PC-9 (cell line): ENCODE data around the gene SGSH. TPM values are rescaled to one million over a fixed set of nuclear protein-coding genes. Genes with fewer than 3 reads are reported as not detected.

Experiments
- BruUV-seq: library from RNA; stranded (reverse); fragments of 400-500 nt; replicated peaks from 2 replicates; lab custom pipeline; 2021; lab: Mats Ljungman, UMichigan
- CTCF ChIA-PET: fragments of 300-600 bp; sonication (Branson Sonifier 250); formaldehyde crosslinking; loops from one replicate; lab custom pipeline; 2022; ENCODE audit warnings: antibody characterized with exemption; lab: Charles Lee
- POLR2A ChIA-PET: fragments of 300-600 bp; sonication (Branson Sonifier 250); formaldehyde crosslinking; loops from one replicate; lab custom pipeline; 2022; ENCODE audit warnings: antibody characterized with exemption; ENCODE audit not compliant: unreplicated experiment; lab: Charles Lee
- DNase-seq, 2 experiments: peaks; one replicate each; pipeline versions ENCODE4 v3.0.0 to v3.0.0-alpha.2; 2015 to 2022; ENCODE audit warnings: mixed read lengths in 1 of 2
- H2AFZ ChIP-seq: fragments of 200-600 bp; sonication (generic); 2 replicates; pipeline ENCODE4 v1.8.1; 2017; ENCODE audit warnings: antibody characterized with exemption
- H3F3A ChIP-seq: fragments of 200-600 bp; sonication (generic); 2 replicates; pipeline ENCODE4 v1.8.1; 2017; ENCODE audit warnings: antibody characterized with exemption, mild to moderate bottlenecking, low read depth; ENCODE audit not compliant: insufficient read depth
- H3K27ac ChIP-seq: fragments of 200-600 bp; sonication (generic); 2 replicates; pipeline ENCODE4 v1.6.1; 2016; ENCODE audit warnings: mixed run types
- H3K27me3 ChIP-seq: fragments of 200-600 bp; sonication (generic); 2 replicates; pipeline ENCODE4 v1.6.1; 2016; ENCODE audit warnings: low read depth, mixed run types; ENCODE audit not compliant: insufficient read depth
- H3K36me3 ChIP-seq: fragments of 200-600 bp; sonication (generic); 2 replicates; pipeline ENCODE4 v1.6.1; 2016; ENCODE audit warnings: low read depth, mixed run types
- H3K4me1 ChIP-seq: fragments of 200-600 bp; sonication (generic); replicated peaks from 2 replicates; pipeline ENCODE4 v1.6.1; 2016; ENCODE audit warnings: mixed run types; ENCODE audit not compliant: insufficient read depth
- H3K4me2 ChIP-seq: fragments of 200-600 bp; sonication (generic); 2 replicates; pipeline ENCODE4 v1.6.1; 2017; ENCODE audit warnings: mixed run types
- H3K4me3 ChIP-seq: fragments of 200-600 bp; sonication (generic); 2 replicates; pipeline ENCODE4 v1.6.1; 2016; ENCODE audit warnings: mixed run types
- H3K79me2 ChIP-seq: fragments of 200-600 bp; sonication (generic); 2 replicates; pipeline ENCODE4 v1.6.1; 2017; ENCODE audit warnings: low read depth, mixed run types
- H3K9me2 ChIP-seq: fragments of 200-600 bp; sonication (generic); 2 replicates; pipeline ENCODE4 v1.8.1; 2017; ENCODE audit warnings: mild to moderate bottlenecking; ENCODE audit not compliant: insufficient read depth
- H3K9me3 ChIP-seq: fragments of 200-600 bp; sonication (generic); 2 replicates; pipeline ENCODE4 v1.8.1; 2016; ENCODE audit warnings: low read depth; ENCODE audit not compliant: insufficient read depth
- H4K20me1 ChIP-seq: fragments of 200-600 bp; sonication (generic); 2 replicates; pipeline ENCODE4 v1.8.1; 2017; ENCODE audit not compliant: insufficient read depth
- EZH2 ChIP-seq: fragments of 200-600 bp; sonication (generic); IDR thresholded peaks from 2 replicates; pipeline ENCODE4 v1.8.0; 2017; ENCODE audit warnings: antibody characterized with exemption, low read depth
- intact Hi-C: fragments of 100-400 bp; cut with micrococcal nuclease; formaldehyde crosslinking; loops from one replicate; pipeline ENCODE4 v1.10.0; 2022; ENCODE audit not compliant: unreplicated experiment
- total RNA-seq: library from RNA; stranded (reverse); gene quantifications from 2 replicates; pipeline ENCODE4 v1.2.3, GENCODE V29; 2021
- TF ChIP-seq, protein P1 (sequence below): fragments of 200-600 bp; sonication (generic); conservative IDR thresholded peaks from 2 replicates; pipeline ENCODE4 v1.6.1; 2017; ENCODE audit warnings: mixed run types, antibody characterized with exemption, mild to moderate bottlenecking, moderate library complexity

SGSH gene
- total RNA-seq, 1 experiment from 2014 or later = 28.4 TPM

GRCh38 chr17:80227666-80228065, 7.5 kb upstream of the SGSH start:
- H3K9me2 ChIP-seq = no peaks in the 10 kb centered on the region
- DNase-seq = no peak
- ChIA-PET POLR2A (no interaction called here), CTCF (no interaction called here)
- no TSS peak for BruUV-seq
- H3K27ac ChIP-seq = no peak overlapping the region
- no peak for TF ChIP-seq EZH2
- TF ChIP-seq, protein P1, sequence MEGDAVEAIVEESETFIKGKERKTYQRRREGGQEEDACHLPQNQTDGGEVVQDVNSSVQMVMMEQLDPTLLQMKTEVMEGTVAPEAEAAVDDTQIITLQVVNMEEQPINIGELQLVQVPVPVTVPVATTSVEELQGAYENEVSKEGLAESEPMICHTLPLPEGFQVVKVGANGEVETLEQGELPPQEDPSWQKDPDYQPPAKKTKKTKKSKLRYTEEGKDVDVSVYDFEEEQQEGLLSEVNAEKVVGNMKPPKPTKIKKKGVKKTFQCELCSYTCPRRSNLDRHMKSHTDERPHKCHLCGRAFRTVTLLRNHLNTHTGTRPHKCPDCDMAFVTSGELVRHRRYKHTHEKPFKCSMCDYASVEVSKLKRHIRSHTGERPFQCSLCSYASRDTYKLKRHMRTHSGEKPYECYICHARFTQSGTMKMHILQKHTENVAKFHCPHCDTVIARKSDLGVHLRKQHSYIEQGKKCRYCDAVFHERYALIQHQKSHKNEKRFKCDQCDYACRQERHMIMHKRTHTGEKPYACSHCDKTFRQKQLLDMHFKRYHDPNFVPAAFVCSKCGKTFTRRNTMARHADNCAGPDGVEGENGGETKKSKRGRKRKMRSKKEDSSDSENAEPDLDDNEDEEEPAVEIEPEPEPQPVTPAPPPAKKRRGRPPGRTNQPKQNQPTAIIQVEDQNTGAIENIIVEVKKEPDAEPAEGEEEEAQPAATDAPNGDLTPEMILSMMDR = no peak
- H3K4me1 ChIP-seq = no peaks in the 10 kb centered on the region
- H3K79me2 ChIP-seq = no peaks in the 10 kb centered on the region
- intact Hi-C loops = no loop called here
- H4K20me1 ChIP-seq = no peaks in the 10 kb centered on the region
- H2AFZ ChIP-seq = no peak overlapping the region
- no peak overlapping the region for H3K4me2 ChIP-seq
- H3K9me3 ChIP-seq = no peaks in the 10 kb centered on the region; the same call in 1 of the 2 replicates
- no peaks in the 10 kb centered on the region for H3K36me3 ChIP-seq
- no peak overlapping the region for H3K4me3 ChIP-seq
- no peaks in the 10 kb centered on the region for H3K27me3 ChIP-seq
- no peaks in the 10 kb centered on the region for H3F3A ChIP-seq

- TF ChIP-seq, protein P1 = no peak
- Histone ChIP-seq H3K27ac (no peak overlapping the region), H3K9me2 (no peaks in the 10 kb centered on the region), H3K9me3 (no peaks in the 10 kb centered on the region), H4K20me1 (no peaks in the 10 kb centered on the region), H3K79me2 (no peaks in the 10 kb centered on the region), H3K4me2 (no peak overlapping the region), H3K36me3 (no peaks in the 10 kb centered on the region), H2AFZ (no peak overlapping the region), H3F3A (no peaks in the 10 kb centered on the region), H3K27me3 (no peaks in the 10 kb centered on the region), H3K4me1 (no peaks in the 10 kb centered on the region), H3K4me3 (no peak overlapping the region)
- DNase-seq = no peak
- ChIA-PET CTCF (no interaction called here), POLR2A (no interaction called here)
- intact Hi-C loops = no loop called here
- no TSS peak for BruUV-seq
These were observed 7.0 kb upstream of the SGSH start for GRCh38 chr17:80227156-80227555.

DNA sequence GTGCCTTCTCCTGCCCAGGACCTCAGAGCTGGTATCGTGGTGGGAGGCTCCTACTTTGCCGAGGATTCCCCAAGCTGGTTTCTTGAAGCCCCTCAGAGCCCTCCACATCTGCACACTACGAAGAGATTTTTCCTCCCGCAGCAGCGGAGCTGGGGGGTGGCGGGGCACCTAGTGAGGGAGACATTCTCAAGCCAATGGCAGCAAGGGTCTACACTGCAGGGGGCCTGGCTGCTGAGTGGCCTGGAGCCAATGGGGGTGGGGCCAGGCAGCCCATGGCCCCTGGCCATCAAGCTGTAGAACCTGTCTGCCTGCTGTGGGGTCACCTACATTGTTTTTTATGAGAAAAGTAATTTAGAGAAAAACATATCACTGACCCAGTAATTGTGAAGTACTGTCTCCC, 5.1 kb upstream of the SGSH start:
- Histone ChIP-seq H3K27ac (no peak overlapping the region), H3K4me1 (no peaks in the 10 kb centered on the region), H3K9me3 (no peaks in the 10 kb centered on the region), H3K4me2 (no peak overlapping the region), H3K79me2 (no peaks in the 10 kb centered on the region), H3K9me2 (no peaks in the 10 kb centered on the region), H4K20me1 (no peaks in the 10 kb centered on the region), H3K4me3 (no peak overlapping the region), H2AFZ (no peak overlapping the region), H3K27me3 (no peaks in the 10 kb centered on the region), H3F3A (no peaks in the 10 kb centered on the region), H3K36me3 (no peaks in the 10 kb centered on the region)
- ChIA-PET POLR2A (no interaction called here), CTCF (no interaction called here)
- BruUV-seq = no TSS peak
- intact Hi-C loops = no loop called here
- no peak for DNase-seq
- TF ChIP-seq EZH2 = no peak
- TF ChIP-seq, protein P1 = no peak
